Measurements from ENCODE around the gene ANTXR1. TPM values are rescaled to one million over a fixed set of nuclear protein-coding genes. Genes with fewer than 3 reads are reported as not detected.

Gene ANTXR1
- total RNA-seq, 6 donors from 2014 or later: 11.5 to 76.4 (median 31.4) TPM

GRCh38 chr2:69175790-69176715, 163.1 kb downstream of the ANTXR1 start:
- no peaks in the 10 kb centered on the region for H3K27me3 ChIP-seq
- TF ChIP-seq CTCF (IDR thresholded peaks at IDR 0.05): no peak
- TF ChIP-seq POLR2AphosphoS5 (IDR thresholded peaks at IDR 0.05): no peak
- TF ChIP-seq POLR2A (IDR thresholded peaks at IDR 0.05): no peak
- peaks cover 23 to 38% (median 27%) of the 10 kb centered on the region in 4 donors for H3K4me1 ChIP-seq
- H3K36me3 ChIP-seq: no peaks in the 10 kb centered on the region
- no peak for ATAC-seq (ENCODE audit: low FRiP score in 2 of 2)
- no peak for DNase-seq
- 77 to 79% methylated on average over 7 of the region's 7 CpGs for WGBS, 2 donors
- H3K9me3 ChIP-seq: no peaks in the 10 kb centered on the region
- peak overlapping the region; percentile 89 to 91 (median 91) for H3K27ac ChIP-seq
- H3K4me3 ChIP-seq: no peak overlapping the region

GRCh38 chr2:69177063-69177771, 164.2 kb downstream of the ANTXR1 start:
- Histone ChIP-seq H3K9me3 (no peaks in the 10 kb centered on the region), H3K4me1 (peaks cover 23 to 37% (median 27%) of the 10 kb centered on the region in 4 donors), H3K27me3 (no peaks in the 10 kb centered on the region), H3K36me3 (peaks cover 0 to 1% (median 0%) of the 10 kb centered on the region in 4 donors), H3K27ac (peak overlapping the region; percentile 89 to 91 (median 91)), H3K4me3 (peak overlapping the region in 1 of 4 donors; percentile 14)
- 32 to 39% methylated on average over 16 of the region's 16 CpGs for WGBS, 2 donors
- TF ChIP-seq POLR2A (IDR thresholded peaks at IDR 0.05) (peak in 1 of 4 donors; percentile 36), CTCF (IDR thresholded peaks at IDR 0.05) (no peak), POLR2AphosphoS5 (IDR thresholded peaks at IDR 0.05) (peak; percentile 86 to 89), EP300 (IDR thresholded peaks at IDR 0.05) (peak in 2 of 4 donors; percentile 80 to 85)
- DNase-seq: peak in 1 of 2 donors; percentile 75
- peak; percentile 79 to 80 for ATAC-seq (ENCODE audit: low FRiP score in 2 of 2)

GRCh38 chr2:69177785-69178636, 165.0 kb downstream of the ANTXR1 start:
- peak; percentile 93 to 94 for DNase-seq
- no peaks in the 10 kb centered on the region for H3K9me3 ChIP-seq
- 30 to 44% methylated on average over 17 to 20 of the region's 20 CpGs for WGBS, 2 donors
- peaks cover 0 to 7% (median 0%) of the 10 kb centered on the region in 4 donors for H3K36me3 ChIP-seq
- peak overlapping the region; percentile 89 to 91 (median 91) for H3K27ac ChIP-seq
- ATAC-seq (ENCODE audit: low FRiP score in 2 of 2): peak; percentile 94 to 95
- TF ChIP-seq POLR2AphosphoS5 (IDR thresholded peaks at IDR 0.05) (peak; percentile 93 to 97), EP300 (IDR thresholded peaks at IDR 0.05) (peak in 2 of 4 donors; percentile 73 to 95), POLR2A (IDR thresholded peaks at IDR 0.05) (peak in 1 of 4 donors; percentile 78), CTCF (IDR thresholded peaks at IDR 0.05) (no peak)
- peaks cover 23 to 37% (median 27%) of the 10 kb centered on the region in 4 donors for H3K4me1 ChIP-seq
- peak overlapping the region in 1 of 4 donors; percentile 14 for H3K4me3 ChIP-seq
- H3K27me3 ChIP-seq: no peaks in the 10 kb centered on the region

GRCh38 chr2:69178756-69179155, 165.8 kb downstream of the ANTXR1 start:
- Histone ChIP-seq H3K4me3 (no peak overlapping the region), H3K9me3 (no peaks in the 10 kb centered on the region), H3K27me3 (no peaks in the 10 kb centered on the region), H3K36me3 (peaks cover 0 to 8% (median 0%) of the 10 kb centered on the region in 4 donors), H3K4me1 (peaks cover 23 to 37% (median 27%) of the 10 kb centered on the region in 4 donors), H3K27ac (peak overlapping the region; percentile 89 to 91 (median 91))
- DNase-seq: no peak
- WGBS, 2 donors: 77 to 88% methylated on average over 3 of the region's 3 CpGs
- TF ChIP-seq POLR2A (IDR thresholded peaks at IDR 0.05) (no peak), EP300 (IDR thresholded peaks at IDR 0.05) (no peak), CTCF (IDR thresholded peaks at IDR 0.05) (no peak), POLR2AphosphoS5 (IDR thresholded peaks at IDR 0.05) (no peak)
- no peak for ATAC-seq (ENCODE audit: low FRiP score in 2 of 2)
